Gastroesophageal sphincter (tissue), 3 donors: ENCODE measurements around the gene CDH26.

Source experiments
- CTCF ChIP-seq, 4 experiments: fragments of 200-600 bp in 2 of 4; fragments of 450-650 bp in 2 of 4; sonication (generic) in 1 of 4; IDR thresholded peaks; one replicate each; pipeline ENCODE4 v1.5.1; 2017 to 2019; ENCODE audit warnings: antibody characterized with exemption in 4 of 4, mild to moderate bottlenecking in 2 of 4, moderate library complexity in 2 of 4
- POLR2A ChIP-seq, 2 donors: fragments of 450-650 bp; IDR thresholded peaks; one replicate each; pipeline ENCODE4 v1.6.1; 2017; ENCODE audit warnings: antibody characterized with exemption in 2 of 2, mild to moderate bottlenecking in 2 of 2, moderate library complexity in 1 of 2

- TF ChIP-seq CTCF (IDR thresholded peaks at IDR 0.05) (no peak), POLR2A (IDR thresholded peaks at IDR 0.05) (no peak)
Observed at GRCh38 chr20:60057866-60058807, 99.9 kb downstream of the CDH26 start.
